Vagina (tissue), 2 donors: ENCODE measurements around the gene STOX2. TPM values are rescaled to one million over a fixed set of nuclear protein-coding genes. Genes with fewer than 3 reads are reported as not detected.

Experiments
- DNase-seq, 2 donors: peaks; one replicate each; pipeline ENCODE4 v3.0.0-alpha.2; 2017; ENCODE audit errors: extremely low spot score in 2 of 2
- H3K27ac ChIP-seq: fragments of 200-600 bp; sonication (generic); one replicate; pipeline ENCODE4 v1.5.1; 2019
- H3K27me3 ChIP-seq: fragments of 200-600 bp; sonication (generic); one replicate; pipeline ENCODE4 v1.5.1; 2019
- H3K36me3 ChIP-seq, 2 donors: fragments of 200-600 bp; sonication (generic); one replicate each; pipeline ENCODE4 v1.5.1; 2017 to 2019
- H3K4me1 ChIP-seq: fragments of 200-600 bp; sonication (generic); one replicate; pipeline ENCODE4 v1.5.1; 2019
- H3K4me3 ChIP-seq, 2 donors: fragments of 200-600 bp; sonication (generic); 1 replicate in 1 of 2; 2 replicates in 1 of 2; pipeline ENCODE4 v1.5.1; 2016 to 2019
- H3K9me3 ChIP-seq: fragments of 200-600 bp; sonication (generic); one replicate; pipeline ENCODE4 v1.5.1; 2019
- CTCF ChIP-seq, 3 experiments: fragments of 450-650 bp in 2 of 3; fragments of 200-600 bp in 1 of 3; sonication (generic) in 1 of 3; IDR thresholded peaks; one replicate each; pipeline ENCODE4 v1.5.1; 2017 to 2019; ENCODE audit warnings: antibody characterized with exemption in 3 of 3, mild to moderate bottlenecking in 2 of 3, moderate library complexity in 2 of 3
- POLR2A ChIP-seq, 2 donors: fragments of 450-650 bp; IDR thresholded peaks; one replicate each; pipeline ENCODE4 v1.6.1; 2017; ENCODE audit warnings: antibody characterized with exemption in 2 of 2, mild to moderate bottlenecking in 2 of 2, moderate library complexity in 2 of 2
- POLR2AphosphoS5 ChIP-seq, 2 donors: sonication (generic); formaldehyde crosslinking; IDR thresholded peaks; one replicate each; pipeline ENCODE4 v1.9.0; 2017; ENCODE audit warnings: antibody characterized with exemption in 2 of 2, mild to moderate bottlenecking in 2 of 2, low read depth in 1 of 2; ENCODE audit not compliant: insufficient read depth in 1 of 2
- intact Hi-C: fragments of 100-400 bp; cut with DNase I; formaldehyde crosslinking; loops from one replicate; pipeline ENCODE4 v1.15.1; 2023
- total RNA-seq: library from RNA; depleted of rRNA; stranded (reverse); fragments of >200 nt; gene quantifications from one replicate; pipeline ENCODE4 v1.2.3, GENCODE V29; 2016

Gene STOX2
- total RNA-seq, 1 donor from 2014 or later = 11.5 TPM

- H3K27ac ChIP-seq = no peak overlapping the region
- no peaks in the 10 kb centered on the region for H3K36me3 ChIP-seq
- H3K9me3 ChIP-seq = no peaks in the 10 kb centered on the region
- no peaks in the 10 kb centered on the region for H3K4me1 ChIP-seq
- no peak for DNase-seq
- TF ChIP-seq POLR2AphosphoS5 (IDR thresholded peaks at IDR 0.05; ENCODE audit: insufficient read depth in 1 of 2, low read depth in 1 of 2) (no peak), POLR2A (IDR thresholded peaks at IDR 0.05) (no peak), CTCF (IDR thresholded peaks at IDR 0.05) (no peak)
- intact Hi-C loops = no loop called here
- H3K27me3 ChIP-seq = no peaks in the 10 kb centered on the region
- H3K4me3 ChIP-seq = no peak overlapping the region
Observed at GRCh38 chr4:184003433-184003832, 98.3 kb downstream of the STOX2 start.

- no peak overlapping the region for H3K27ac ChIP-seq
- no peaks in the 10 kb centered on the region for H3K9me3 ChIP-seq
- no peak overlapping the region for H3K4me3 ChIP-seq
- DNase-seq = no peak
- H3K4me1 ChIP-seq = no peaks in the 10 kb centered on the region
- H3K27me3 ChIP-seq = no peaks in the 10 kb centered on the region
- no peak for TF ChIP-seq POLR2A (IDR thresholded peaks at IDR 0.05)
- no peak for TF ChIP-seq POLR2AphosphoS5 (IDR thresholded peaks at IDR 0.05; ENCODE audit: insufficient read depth in 1 of 2, low read depth in 1 of 2)
- no peak for TF ChIP-seq CTCF (IDR thresholded peaks at IDR 0.05)
- intact Hi-C loops = no loop called here
- peaks cover 0 to 17% of the 10 kb centered on the region in 2 donors for H3K36me3 ChIP-seq
Observed at GRCh38 chr4:184007891-184008290, 102.8 kb downstream of the STOX2 start.

GRCh38 chr4:184010696-184011095 lies 105.6 kb downstream of the STOX2 start:
- H3K36me3 ChIP-seq = peaks cover 0 to 17% of the 10 kb centered on the region in 2 donors
- no peak overlapping the region for H3K27ac ChIP-seq
- no peak for DNase-seq
- intact Hi-C loops = no loop called here
- H3K4me1 ChIP-seq = no peaks in the 10 kb centered on the region
- no peaks in the 10 kb centered on the region for H3K27me3 ChIP-seq
- H3K9me3 ChIP-seq = no peaks in the 10 kb centered on the region
- no peak for TF ChIP-seq POLR2A (IDR thresholded peaks at IDR 0.05)
- TF ChIP-seq POLR2AphosphoS5 (IDR thresholded peaks at IDR 0.05; ENCODE audit: insufficient read depth in 1 of 2, low read depth in 1 of 2) = no peak
- no peak for TF ChIP-seq CTCF (IDR thresholded peaks at IDR 0.05)
- no peak overlapping the region for H3K4me3 ChIP-seq

GRCh38 chr4:184011826-184012380 lies 106.8 kb downstream of the STOX2 start:
- Histone ChIP-seq H3K4me1 (no peaks in the 10 kb centered on the region), H3K27ac (no peak overlapping the region), H3K9me3 (no peaks in the 10 kb centered on the region), H3K27me3 (no peaks in the 10 kb centered on the region), H3K4me3 (no peak overlapping the region), H3K36me3 (peaks cover 0 to 17% of the 10 kb centered on the region in 2 donors)
- DNase-seq = no peak
- TF ChIP-seq CTCF (IDR thresholded peaks at IDR 0.05) (no peak), POLR2AphosphoS5 (IDR thresholded peaks at IDR 0.05; ENCODE audit: insufficient read depth in 1 of 2, low read depth in 1 of 2) (no peak), POLR2A (IDR thresholded peaks at IDR 0.05) (no peak)
- intact Hi-C loops = no loop called here

- DNase-seq = no peak
- H3K36me3 ChIP-seq = peaks cover 0 to 17% of the 10 kb centered on the region in 2 donors
- no peaks in the 10 kb centered on the region for H3K4me1 ChIP-seq
- TF ChIP-seq POLR2AphosphoS5 (IDR thresholded peaks at IDR 0.05; ENCODE audit: insufficient read depth in 1 of 2, low read depth in 1 of 2) (no peak), CTCF (IDR thresholded peaks at IDR 0.05) (no peak), POLR2A (IDR thresholded peaks at IDR 0.05) (no peak)
- no peak overlapping the region for H3K4me3 ChIP-seq
- no peak overlapping the region for H3K27ac ChIP-seq
- intact Hi-C loops = no loop called here
- no peaks in the 10 kb centered on the region for H3K9me3 ChIP-seq
- no peaks in the 10 kb centered on the region for H3K27me3 ChIP-seq
Observed at GRCh38 chr4:184012937-184013336, 107.8 kb downstream of the STOX2 start.
